Embryonic facial prominence (tissue), 1 donor: ENCODE data around the gene VSIR.

Source experiments
- DNase-seq: peaks from one replicate; pipeline ENCODE4 v3.0.0-alpha.2; 2016; ENCODE audit errors: extremely low spot score

VSIR gene

GRCh38 chr10:71713135-71714030 is 59.9 kb downstream of the VSIR start:
- DNase-seq, result peak; percentile 17

GRCh38 chr10:71712572-71713134 is 60.7 kb downstream of the VSIR start:
- no peak for DNase-seq

- no peak for DNase-seq
Observed at GRCh38 chr10:71712170-71712569, 61.1 kb downstream of the VSIR start.

GRCh38 chr10:71711052-71711623 is 62.2 kb downstream of the VSIR start:
- DNase-seq, result no peak

- no peak for DNase-seq
Observed at GRCh38 chr10:71710519-71710918, 62.8 kb downstream of the VSIR start.

- no peak for DNase-seq
Observed at GRCh38 chr10:71708897-71709882, 64.1 kb downstream of the VSIR start.

GRCh38 chr10:71708301-71708703 is 65.0 kb downstream of the VSIR start:
- no peak for DNase-seq

- DNase-seq, result no peak
Observed at GRCh38 chr10:71707240-71707789, 66.0 kb downstream of the VSIR start.

GRCh38 chr10:71706216-71707121 is 66.9 kb downstream of the VSIR start:
- no peak for DNase-seq

GRCh38 chr10:71705582-71705981 is 67.7 kb downstream of the VSIR start:
- no peak for DNase-seq

- DNase-seq, result no peak
Observed at GRCh38 chr10:71704816-71705215, 68.5 kb downstream of the VSIR start.

- no peak for DNase-seq
Observed at GRCh38 chr10:71703577-71703976, 69.7 kb downstream of the VSIR start.

- DNase-seq, result no peak
Observed at GRCh38 chr10:71701496-71702132, 71.7 kb downstream of the VSIR start.

- DNase-seq, result no peak
Observed at GRCh38 chr10:71700731-71701368, 72.5 kb downstream of the VSIR start.

GRCh38 chr10:71698737-71699136 is 74.6 kb downstream of the VSIR start:
- no peak for DNase-seq

- no peak for DNase-seq
Observed at GRCh38 chr10:71697938-71698709, 75.2 kb downstream of the VSIR start.
